ENCODE results near the gene YDJC.

GRCh38 chr22:21634081-21634480 is 4.3 kb upstream of the YDJC start:
- TF ChIP-seq, protein P1, sequence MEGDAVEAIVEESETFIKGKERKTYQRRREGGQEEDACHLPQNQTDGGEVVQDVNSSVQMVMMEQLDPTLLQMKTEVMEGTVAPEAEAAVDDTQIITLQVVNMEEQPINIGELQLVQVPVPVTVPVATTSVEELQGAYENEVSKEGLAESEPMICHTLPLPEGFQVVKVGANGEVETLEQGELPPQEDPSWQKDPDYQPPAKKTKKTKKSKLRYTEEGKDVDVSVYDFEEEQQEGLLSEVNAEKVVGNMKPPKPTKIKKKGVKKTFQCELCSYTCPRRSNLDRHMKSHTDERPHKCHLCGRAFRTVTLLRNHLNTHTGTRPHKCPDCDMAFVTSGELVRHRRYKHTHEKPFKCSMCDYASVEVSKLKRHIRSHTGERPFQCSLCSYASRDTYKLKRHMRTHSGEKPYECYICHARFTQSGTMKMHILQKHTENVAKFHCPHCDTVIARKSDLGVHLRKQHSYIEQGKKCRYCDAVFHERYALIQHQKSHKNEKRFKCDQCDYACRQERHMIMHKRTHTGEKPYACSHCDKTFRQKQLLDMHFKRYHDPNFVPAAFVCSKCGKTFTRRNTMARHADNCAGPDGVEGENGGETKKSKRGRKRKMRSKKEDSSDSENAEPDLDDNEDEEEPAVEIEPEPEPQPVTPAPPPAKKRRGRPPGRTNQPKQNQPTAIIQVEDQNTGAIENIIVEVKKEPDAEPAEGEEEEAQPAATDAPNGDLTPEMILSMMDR (IDR thresholded peaks at IDR 0.05) = no peak
- TF ChIP-seq POLR2AphosphoS5 (IDR thresholded peaks at IDR 0.05) = no peak

Measured in suprapubic skin (tissue), 3 donors.